SHP77 treated with DMSO at 0.1 percent for 48 hours (cell line): ENCODE data around the gene GLTP.

Source experiments
- DNase-seq: peaks from one replicate; lab custom pipeline; 2025; lab: John Stamatoyannopoulos, UW

GLTP gene

GRCh38 chr12:109842021-109842420 lies 38.3 kb downstream of the GLTP start:
- DNase-seq: no peak

- DNase-seq: no peak
These were observed 39.0 kb downstream of the GLTP start for GRCh38 chr12:109841356-109841755.

GRCh38 chr12:109840305-109841074 lies 39.9 kb downstream of the GLTP start:
- peak; percentile 6 for DNase-seq

- DNase-seq: no peak
These were observed 40.9 kb downstream of the GLTP start for GRCh38 chr12:109839444-109839843.

- DNase-seq: no peak
These were observed 43.4 kb downstream of the GLTP start for GRCh38 chr12:109836916-109837315.

- no peak for DNase-seq
These were observed 44.5 kb downstream of the GLTP start for GRCh38 chr12:109835827-109836226.

- no peak for DNase-seq
These were observed 46.8 kb downstream of the GLTP start, which contains the start of gene TRPV4 for GRCh38 chr12:109833307-109834189. TSS of gene TRPV4 (minus strand) at chr12:109833398. CDS start at chr12:109814796, 18,602 bp downstream.

- DNase-seq: no peak
These were observed 47.6 kb downstream of the GLTP start for GRCh38 chr12:109832541-109833306.

- no peak for DNase-seq
These were observed 48.4 kb downstream of the GLTP start for GRCh38 chr12:109831929-109832328.

- DNase-seq: no peak
These were observed 49.0 kb downstream of the GLTP start for GRCh38 chr12:109831365-109831764.

- no peak for DNase-seq
These were observed 49.6 kb downstream of the GLTP start for GRCh38 chr12:109830718-109831117.

- no peak for DNase-seq
These were observed 50.1 kb downstream of the GLTP start for GRCh38 chr12:109830267-109830666.

- DNase-seq: no peak
These were observed 50.7 kb downstream of the GLTP start for GRCh38 chr12:109829667-109830066.

GRCh38 chr12:109828754-109829511 lies 51.4 kb downstream of the GLTP start:
- DNase-seq: no peak

GRCh38 chr12:109827566-109828550 lies 52.5 kb downstream of the GLTP start:
- DNase-seq: no peak

GRCh38 chr12:109827080-109827479 lies 53.3 kb downstream of the GLTP start:
- DNase-seq: no peak

- DNase-seq: no peak
These were observed 55.6 kb downstream of the GLTP start for GRCh38 chr12:109824731-109825130.

GRCh38 chr12:109822951-109823411 lies 57.4 kb downstream of the GLTP start:
- DNase-seq: no peak

GRCh38 chr12:109822416-109822815 lies 57.9 kb downstream of the GLTP start:
- no peak for DNase-seq

GRCh38 chr12:109821968-109822367 lies 58.4 kb downstream of the GLTP start:
- DNase-seq: no peak
